OCI-LY7 (cell line): Measurements from ENCODE around the gene DMD.

Experiments
- EZH2phosphoT487 ChIP-seq: fragments of 200-600 bp; sonication (generic); IDR thresholded peaks from 2 replicates; pipeline ENCODE4 v1.6.1; 2018; ENCODE audit warnings: low read depth, borderline replicate concordance, mild to moderate bottlenecking, mixed run types, antibody characterized with exemption, low read length, moderate library complexity, mixed read lengths
- TF ChIP-seq, protein P1 (sequence below): fragments of 200-600 bp; sonication (generic); conservative IDR thresholded peaks from 2 replicates; pipeline ENCODE4 v1.5.1; 2014; ENCODE audit warnings: mild to moderate bottlenecking, antibody characterized with exemption, low read length, moderate library complexity, mixed read lengths

DNA sequence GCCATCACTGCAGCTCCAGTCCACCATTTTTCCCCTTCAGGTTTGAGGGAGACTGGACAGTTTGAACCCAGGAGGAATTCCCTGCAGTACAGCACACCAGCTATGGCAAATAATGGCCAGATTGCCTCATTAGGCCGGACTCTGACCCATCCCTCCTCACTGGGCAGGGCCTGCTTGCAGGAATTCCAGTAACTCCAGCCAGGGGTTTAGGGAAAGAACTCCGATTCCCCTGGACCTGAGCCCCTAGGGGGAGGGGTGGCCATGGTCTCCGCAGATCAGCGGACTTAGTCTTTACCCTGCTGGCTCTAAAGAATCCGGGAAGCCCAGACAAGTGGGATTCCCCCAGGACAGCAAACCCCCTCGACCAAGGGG, 342.8 kb downstream of the DMD start:
- no peak for TF ChIP-seq EZH2phosphoT487
- TF ChIP-seq, protein P1, sequence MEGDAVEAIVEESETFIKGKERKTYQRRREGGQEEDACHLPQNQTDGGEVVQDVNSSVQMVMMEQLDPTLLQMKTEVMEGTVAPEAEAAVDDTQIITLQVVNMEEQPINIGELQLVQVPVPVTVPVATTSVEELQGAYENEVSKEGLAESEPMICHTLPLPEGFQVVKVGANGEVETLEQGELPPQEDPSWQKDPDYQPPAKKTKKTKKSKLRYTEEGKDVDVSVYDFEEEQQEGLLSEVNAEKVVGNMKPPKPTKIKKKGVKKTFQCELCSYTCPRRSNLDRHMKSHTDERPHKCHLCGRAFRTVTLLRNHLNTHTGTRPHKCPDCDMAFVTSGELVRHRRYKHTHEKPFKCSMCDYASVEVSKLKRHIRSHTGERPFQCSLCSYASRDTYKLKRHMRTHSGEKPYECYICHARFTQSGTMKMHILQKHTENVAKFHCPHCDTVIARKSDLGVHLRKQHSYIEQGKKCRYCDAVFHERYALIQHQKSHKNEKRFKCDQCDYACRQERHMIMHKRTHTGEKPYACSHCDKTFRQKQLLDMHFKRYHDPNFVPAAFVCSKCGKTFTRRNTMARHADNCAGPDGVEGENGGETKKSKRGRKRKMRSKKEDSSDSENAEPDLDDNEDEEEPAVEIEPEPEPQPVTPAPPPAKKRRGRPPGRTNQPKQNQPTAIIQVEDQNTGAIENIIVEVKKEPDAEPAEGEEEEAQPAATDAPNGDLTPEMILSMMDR: no peak
